K562 (cell line): ENCODE results near the gene ST6GALNAC6. TPM values are rescaled to one million over a fixed set of nuclear protein-coding genes. Genes with fewer than 3 reads are reported as not detected.

Experiments
- ATAC-seq: fragments of 200-7000 bp; cut with Tn5 transposase; 3 replicates; pipeline ENCODE4 v1.9.1; 2020; ENCODE audit warnings: moderate library complexity
- BruUV-seq: library from RNA; stranded (reverse); fragments of 400-500 nt; replicated peaks from 2 replicates; lab custom pipeline; 2021; lab: Mats Ljungman, UMichigan
- CTCF ChIA-PET: fragments of 300-600 bp; formaldehyde crosslinking; extraction: SDS; loops from one replicate; lab custom pipeline; 2021; ENCODE audit warnings: low intra/inter-chr PET ratio; lab: Yijun Ruan, JAX
- POLR2A ChIA-PET: fragments of 300-600, 350-650 bp; sonication (Branson Sonifier 250); formaldehyde crosslinking; extraction: SDS; loops from one replicate; lab custom pipeline; 2021; ENCODE audit warnings: antibody characterized with exemption, inconsistent platforms; lab: Yijun Ruan, JAX
- DNase-seq, 4 experiments: peaks; one replicate each; pipeline versions ENCODE4 v3.0.0 to v3.0.0-alpha.2; 2011 to 2018; ENCODE audit warnings: low spot score in 3 of 4, mixed read lengths in 3 of 4; ENCODE audit errors: extremely low read depth in 1 of 4
- FAIRE-seq: peaks from 2 replicates; lab custom pipeline; 2011; peaks lifted over from hg19 to GRCh38; lab: Jason Lieb, UNC
- H2AFZ ChIP-seq: 2 replicates; pipeline ENCODE4 v1.6.0; 2011; ENCODE audit warnings: low read depth, low read length, control low read depth, inconsistent platforms
- H3K27ac ChIP-seq: fragments of 200-600 bp; 3 replicates; pipeline ENCODE4 v1.8.0; 2011; ENCODE audit warnings: low read depth, mild to moderate bottlenecking, control low read depth, inconsistent platforms, low read length, moderate library complexity, mixed read lengths; ENCODE audit errors: extremely low read depth
- H3K27me3 ChIP-seq, 2 experiments: fragments of 300-600 bp in 1 of 2; 2 replicates in 1 of 2; 3 replicates in 1 of 2; pipeline versions ENCODE4 v1.6.0 to v1.8.0; 2011; ENCODE audit warnings: inconsistent platforms in 2 of 2, low read length in 2 of 2, mild to moderate bottlenecking in 1 of 2, mixed read lengths in 1 of 2, moderate library complexity in 1 of 2; ENCODE audit not compliant: control insufficient read depth in 2 of 2, insufficient read depth in 2 of 2
- H3K36me3 ChIP-seq: fragments of 300-600 bp; 3 replicates; pipeline ENCODE4 v1.8.0; 2011; ENCODE audit warnings: mild to moderate bottlenecking, low read length, inconsistent platforms; ENCODE audit not compliant: control insufficient read depth, insufficient read depth
- H3K4me1 ChIP-seq, 2 experiments: fragments of 200-600 bp in 1 of 2; replicated peaks in 1 of 2; 2 replicates in 1 of 2; 3 replicates in 1 of 2; pipeline versions ENCODE4 v1.5.1 to v1.8.0; 2011; ENCODE audit warnings: inconsistent platforms in 2 of 2, low read length in 2 of 2, mild to moderate bottlenecking in 1 of 2, mixed read lengths in 1 of 2, moderate library complexity in 1 of 2; ENCODE audit not compliant: control insufficient read depth in 2 of 2, insufficient read depth in 2 of 2
- H3K4me2 ChIP-seq: 2 replicates; pipeline ENCODE4 v1.6.1; 2011; ENCODE audit warnings: low read length, control low read depth, inconsistent platforms, mixed read lengths; ENCODE audit not compliant: insufficient read depth
- H3K4me3 ChIP-seq: fragments of 200-600 bp; sonication (generic), shearing (Covaris generic); 2 replicates; pipeline ENCODE4 v1.5.1; 2016; ENCODE audit warnings: control low read depth, inconsistent platforms
- H3K79me2 ChIP-seq: fragments of 200-600 bp; 3 replicates; pipeline ENCODE4 v1.8.0; 2011; ENCODE audit warnings: low read length, inconsistent platforms; ENCODE audit not compliant: control insufficient read depth, insufficient read depth
- H3K9ac ChIP-seq, 2 experiments: 2 replicates each; pipeline versions ENCODE4 v1.6.0 to v1.6.1; 2011; ENCODE audit warnings: low read depth in 2 of 2, low read length in 2 of 2, control low read depth in 1 of 2, inconsistent platforms in 1 of 2, mild to moderate bottlenecking in 1 of 2, mixed read lengths in 1 of 2; ENCODE audit not compliant: insufficient read depth in 1 of 2
- H3K9me1 ChIP-seq: one replicate; pipeline ENCODE4 v1.6.0; 2011; ENCODE audit warnings: inconsistent platforms, mild to moderate bottlenecking, low read length, moderate library complexity; ENCODE audit not compliant: control insufficient read depth, insufficient read depth
- H3K9me3 ChIP-seq: replicated peaks from 2 replicates; pipeline ENCODE4 v1.5.1; 2011; ENCODE audit warnings: low read depth, low read length, inconsistent platforms; ENCODE audit not compliant: control insufficient read depth, insufficient read depth
- H4K20me1 ChIP-seq: replicated peaks from 2 replicates; pipeline ENCODE4 v1.6.1; 2011; ENCODE audit warnings: low read length, inconsistent platforms, mixed read lengths; ENCODE audit not compliant: control insufficient read depth, insufficient read depth
- ADNP ChIP-seq: fragments of 200-800 bp; sonication (Bioruptor generic); IDR thresholded peaks from 2 replicates; pipeline ENCODE4 v1.6.1; 2016; ENCODE audit warnings: missing genetic modification characterization, missing compliant biosample characterization
- CHCHD3 ChIP-seq: fragments of 250-450 bp; sonication (Bioruptor Pico); IDR thresholded peaks from 2 replicates; pipeline ENCODE4 v2.1.2; 2022; ENCODE audit warnings: mild to moderate bottlenecking
- ELF1 ChIP-seq: fragments of 200-800 bp; sonication (Bioruptor generic); IDR thresholded peaks from 2 replicates; pipeline ENCODE4 v1.6.1; 2016; ENCODE audit warnings: missing genetic modification characterization, missing compliant biosample characterization
- FIP1L1 ChIP-seq: fragments of 200-400 bp; formaldehyde crosslinking; IDR thresholded peaks from 2 replicates; pipeline ENCODE4 v1.6.1; 2018; ENCODE audit warnings: mild to moderate bottlenecking, low read depth, low read length; ENCODE audit not compliant: poor library complexity, severe bottlenecking
- MYC ChIP-seq, 2 experiments: fragments of 250-450 bp in 1 of 2; sonication (Bioruptor Pico) in 1 of 2; IDR thresholded peaks; 2 replicates each; pipeline versions ENCODE4 v1.5.1 to v1.6.1; 2012 to 2021; ENCODE audit warnings: low read depth in 2 of 2, borderline replicate concordance in 1 of 2, improper control_type of control experiment in 1 of 2, low read length in 1 of 2, mild to moderate bottlenecking in 1 of 2, moderate library complexity in 1 of 2
- RBBP5 ChIP-seq: fragments of 200-600 bp; sonication (generic); IDR thresholded peaks from 2 replicates; pipeline ENCODE4 v1.6.1; 2012; ENCODE audit warnings: borderline replicate concordance, mild to moderate bottlenecking, low read length, control low read depth, inconsistent platforms; ENCODE audit not compliant: insufficient read depth, poor library complexity, severe bottlenecking
- RREB1 ChIP-seq: fragments of 250-450 bp; sonication (Bioruptor Pico); IDR thresholded peaks from 2 replicates; pipeline ENCODE4 v1.4.0; 2020
- USF2 ChIP-seq: sonication (generic); formaldehyde crosslinking; IDR thresholded peaks from 2 replicates; pipeline ENCODE4 v1.5.0; 2020; ENCODE audit warnings: missing genetic modification reagents
- XRCC4 ChIP-seq: IDR thresholded peaks from one replicate; pipeline ENCODE4 v1.6.1; 2011; ENCODE audit not compliant: insufficient read depth, insufficient read length; ENCODE audit errors: extremely low read depth
- ZNF146 ChIP-seq: IDR thresholded peaks from one replicate; pipeline ENCODE4 v1.6.1; 2018; ENCODE audit warnings: missing compliant biosample characterization; ENCODE audit not compliant: unreplicated experiment
- ZNF75A ChIP-seq: fragments of 450-650 bp; formaldehyde crosslinking; IDR thresholded peaks from 2 replicates; pipeline ENCODE4 v1.4.0; 2020; ENCODE audit warnings: mild to moderate bottlenecking
- WGBS: fragments of 100-300 bp; shearing (Covaris generic); methylation state at CpG from one replicate; pipeline ENCODE4 v1.1.6; 2016; ENCODE audit warnings: low coverage, mixed read lengths; ENCODE audit not compliant: insufficient coverage; ENCODE audit errors: missing lambda C conversion rate; 5-methylcytosine and 5-hydroxymethylcytosine counted together
- in situ Hi-C: fragments of 300-500 bp; cut with MboI; formaldehyde crosslinking; loops from 4 replicates; pipeline ENCODE4 v1.15.0; 2018; ENCODE audit warnings: inconsistent platforms, mixed read lengths
- intact Hi-C: fragments of 100-400 bp; cut with micrococcal nuclease; formaldehyde crosslinking; loops from 2 replicates; pipeline ENCODE4 v1.14.2; 2022
- polyA plus RNA-seq, 8 experiments: library from polyadenylated mRNA; depleted of rRNA in 4 of 8; stranded (reverse) in 5 of 8; unstranded in 3 of 8; fragments of >200 nt; fragmentation: Nextera tagmentation in 2 of 8; fragmentation: Illumina TruSeq in 1 of 8; extraction: Ambion mirVana in 2 of 8; extraction: Trizol in 1 of 8; gene quantifications; 2 replicates each; pipeline versions ENCODE4 v1.2.1 to v1.2.3, GENCODE V29; 2011 to 2014; ENCODE audit warnings: inconsistent platforms in 1 of 8, missing spikeins in 1 of 8
- total RNA-seq, 7 experiments: library from RNA; depleted of rRNA in 6 of 7; stranded (reverse); fragments of >200 nt in 6 of 7; fragmentation: Illumina TruSeq in 2 of 7; extraction: Trizol in 2 of 7; gene quantifications; 2 replicates each; pipeline versions ENCODE4 v1.2.1 to v1.2.3, GENCODE V29; 2011 to 2021; ENCODE audit warnings: low replicate concordance in 1 of 7
- TF ChIP-seq, protein P1 (sequence below), 3 experiments: fragments of 200-800 bp in 1 of 3; sonication (Bioruptor generic) in 1 of 3; sonication (generic) in 1 of 3; formaldehyde crosslinking in 1 of 3; IDR thresholded peaks; 2 replicates each; pipeline versions ENCODE4 v1.6.1 to v1.8.0; 2016 to 2022; ENCODE audit warnings: mild to moderate bottlenecking in 2 of 3, missing compliant biosample characterization in 2 of 3, missing genetic modification characterization in 2 of 3, missing genetic modification reagents in 1 of 3

ST6GALNAC6 gene
- total and polyA plus RNA-seq, 9 of the 15 experiments (the other 6 are each of a cell fraction or from before 2014, with no cell fraction given) = 0.13 to 23.0 (median 14.5) TPM

- Histone ChIP-seq H4K20me1 (0 out of 2 replicates have a peak, but pooled peaks cover 5% of the 10 kb centered on the region), H3K27ac (no peak overlapping the region), H3K9me3 (no peaks in the 10 kb centered on the region), H3K36me3 (peaks cover 26% of the 10 kb centered on the region; the same call in 2 of the 3 replicates), H3K9ac (no peak overlapping the region; a peak in 1 of 4 replicates), H3K79me2 (no peaks in the 10 kb centered on the region; the same call in 2 of the 3 replicates), H2AFZ (no peak overlapping the region), H3K4me1 (peaks cover 18 to 62% of the 10 kb centered on the region in 2 experiments), H3K4me2 (no peak overlapping the region), H3K4me3 (no peak overlapping the region), H3K27me3 (no peaks in the 10 kb centered on the region), H3K9me1 (peaks cover 6% of the 10 kb centered on the region)
- TF ChIP-seq CHCHD3 (CRISPR knock-in tag) (no peak), XRCC4 (no peak), ZNF75A (no peak), FIP1L1 (no peak), RREB1 (CRISPR knock-in tag) (no peak), ADNP (tag) (no peak), ELF1 (tag) (no peak), ZNF146 (CRISPR knock-in tag) (no peak), MYC (IDR thresholded peaks at IDR 0.05; ENCODE audit: low read depth, low read length) (no peak), MYC (CRISPR knock-in tag; IDR thresholded peaks at IDR 0.05; ENCODE audit: borderline replicate concordance, low read depth) (no peak), RBBP5 (no peak), USF2 (CRISPR knock-in tag) (no peak)
- TF ChIP-seq, protein P1, sequence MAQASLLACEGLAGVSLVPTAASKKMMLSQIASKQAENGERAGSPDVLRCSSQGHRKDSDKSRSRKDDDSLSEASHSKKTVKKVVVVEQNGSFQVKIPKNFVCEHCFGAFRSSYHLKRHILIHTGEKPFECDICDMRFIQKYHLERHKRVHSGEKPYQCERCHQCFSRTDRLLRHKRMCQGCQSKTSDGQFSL (CRISPR knock-in tag; IDR thresholded peaks at IDR 0.05) = no peak
- TF ChIP-seq, protein P1 (tag; IDR thresholded peaks at IDR 0.05) = no peak
- FAIRE-seq (no peak), ATAC-seq (no peak), DNase-seq (no peak)
- 89% methylated on average over 7 of the region's 9 CpGs for WGBS
- POLR2A ChIA-PET = no interaction called here
- in situ Hi-C loops = no loop called here
- CTCF ChIA-PET = no interaction called here
- intact Hi-C loops = no loop called here
- no TSS peak for BruUV-seq
Observed at GRCh38 chr9:127945942-127946341, 46.5 kb upstream of the ST6GALNAC6 start.
